ENCODE measurements around the gene KIAA1671. TPM values are rescaled to one million over a fixed set of nuclear protein-coding genes. Genes with fewer than 3 reads are reported as not detected.

KIAA1671 gene
- total RNA-seq, 2 donors from 2014 or later = 26.2 to 27.4 TPM

DNA sequence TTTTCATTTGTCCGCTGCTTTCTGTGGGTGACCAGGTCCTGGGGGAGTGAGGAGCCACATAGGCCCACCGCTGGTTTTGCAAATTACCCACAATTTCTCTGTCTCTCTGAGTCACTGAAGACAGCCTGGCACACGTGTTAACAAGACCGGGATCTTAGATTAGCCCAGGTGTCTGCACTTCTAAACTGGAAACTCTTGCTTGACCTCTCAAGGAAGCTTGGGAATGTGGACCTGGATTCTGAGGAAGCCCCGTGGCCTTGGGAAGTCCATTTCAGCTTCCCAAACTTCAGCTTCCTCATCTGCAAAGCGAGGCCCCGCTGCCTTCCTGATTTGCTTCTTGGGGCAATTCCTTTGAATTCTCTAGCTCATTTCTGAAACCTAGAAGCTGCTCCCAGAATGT lies 119.9 kb downstream of the KIAA1671 start:
- intact Hi-C loops (cut with DNase I) = loop anchor here in 1 of 2 donors (1.0 kb wide), 1 partner anchor 44 kb away; no protein-coding TSS in a partner anchor
- no peak for DNase-seq (ENCODE audit: low spot score)

DNA sequence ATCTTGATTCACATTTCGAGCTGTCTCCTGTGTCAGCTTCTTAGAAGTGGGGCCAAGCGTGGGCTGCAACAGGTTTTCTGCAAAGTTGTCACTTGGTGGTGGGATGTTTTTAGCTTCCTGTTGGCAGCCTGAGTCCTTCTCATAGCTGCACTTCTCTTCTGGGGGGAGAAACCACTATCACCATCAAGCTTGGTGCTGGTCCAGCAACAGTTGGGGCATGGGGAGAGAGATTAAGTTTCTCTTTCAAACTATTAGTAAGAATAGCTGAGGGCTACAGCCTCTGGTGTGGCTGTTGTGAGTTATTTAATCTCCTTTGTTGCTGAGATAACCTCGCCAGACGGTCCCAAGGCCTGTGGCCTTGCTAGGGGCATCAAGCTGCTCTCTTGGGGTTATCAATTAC lies 123.8 kb downstream of the KIAA1671 start:
- no peak for DNase-seq (ENCODE audit: low spot score)
- intact Hi-C loops (cut with DNase I) = no loop called here

DNA sequence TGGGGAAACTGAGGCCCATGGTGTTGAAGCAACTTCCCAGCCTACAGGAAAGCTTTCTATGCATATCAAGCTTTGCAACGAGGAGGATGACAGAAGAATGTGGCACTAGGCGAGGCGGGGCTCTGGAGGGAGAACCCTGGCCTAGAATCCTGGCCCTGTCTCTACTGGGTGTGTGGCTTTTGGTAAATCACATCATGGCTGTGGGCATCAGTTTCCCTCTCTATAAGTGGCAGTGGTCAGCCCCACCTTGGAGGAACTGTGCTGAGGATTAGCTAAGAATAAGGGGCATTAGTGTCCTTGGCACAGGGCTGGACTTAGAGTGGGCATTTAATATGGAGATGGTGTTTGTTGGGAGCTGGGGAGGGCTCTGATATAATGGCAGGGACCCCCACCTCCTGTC lies 124.5 kb downstream of the KIAA1671 start:
- no peak for DNase-seq (ENCODE audit: low spot score)
- intact Hi-C loops (cut with DNase I) = no loop called here

DNA sequence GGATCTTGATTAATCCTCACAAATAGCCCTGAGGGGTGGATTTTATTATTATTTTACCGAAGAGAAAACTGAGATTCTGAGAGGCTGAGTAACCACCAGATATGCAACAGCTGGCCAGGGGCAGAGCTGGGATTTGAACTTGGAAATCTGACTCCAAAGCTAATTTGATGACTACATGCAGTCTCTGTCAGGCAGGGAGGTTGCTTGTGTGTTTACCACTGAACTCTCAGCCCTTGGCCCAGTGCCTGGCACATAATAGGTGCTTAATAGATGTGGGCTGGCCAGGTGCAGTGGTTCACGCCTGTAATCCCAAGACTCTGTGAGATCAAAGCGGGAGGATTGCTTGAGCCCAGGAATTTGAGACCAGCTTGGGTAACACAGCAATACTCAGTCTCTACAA lies 125.4 kb downstream of the KIAA1671 start:
- DNase-seq (ENCODE audit: low spot score) = no peak
- intact Hi-C loops (cut with DNase I) = no loop called here

DNA sequence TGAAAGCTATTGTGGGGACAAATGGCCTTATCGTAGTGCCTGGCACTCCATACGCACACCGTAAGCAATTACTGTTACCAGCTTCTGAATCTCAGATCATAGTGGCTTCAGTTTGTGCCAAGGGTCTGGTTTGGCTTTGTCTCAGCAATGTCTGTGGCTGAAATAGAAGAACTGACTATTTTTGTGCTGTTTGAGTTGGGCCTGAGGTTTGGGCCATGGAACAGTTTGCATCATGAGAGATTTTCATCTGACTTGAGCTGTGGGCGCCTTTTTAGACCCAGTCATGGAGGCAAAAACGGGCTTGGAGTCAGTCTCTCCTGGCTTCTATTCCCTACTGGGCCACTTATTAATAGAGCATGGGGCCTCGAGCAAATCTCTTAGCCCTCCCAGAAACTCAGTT lies 126.1 kb downstream of the KIAA1671 start:
- intact Hi-C loops (cut with DNase I) = no loop called here
- DNase-seq (ENCODE audit: low spot score) = no peak

DNA sequence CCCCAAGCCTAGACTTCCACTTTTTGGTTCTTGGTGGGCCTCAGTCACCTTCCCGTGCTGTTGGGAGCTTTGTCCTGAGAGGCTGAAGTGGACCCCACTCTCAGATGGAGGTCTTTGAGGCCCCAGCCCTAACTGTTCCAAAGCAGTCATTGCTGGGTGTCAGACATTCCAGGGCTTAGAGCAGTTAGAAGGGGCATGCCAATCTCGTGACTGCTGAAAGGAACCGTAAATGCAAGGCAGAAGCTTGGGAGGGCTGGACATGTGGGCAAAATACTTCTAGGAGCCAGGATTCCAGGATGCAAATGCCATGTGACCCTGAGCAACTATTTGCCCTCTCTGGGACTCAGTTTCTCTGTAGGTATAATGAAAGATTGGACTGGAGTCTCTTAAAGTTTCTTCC lies 128.3 kb downstream of the KIAA1671 start:
- no peak for DNase-seq (ENCODE audit: low spot score)
- intact Hi-C loops (cut with DNase I) = no loop called here

DNA sequence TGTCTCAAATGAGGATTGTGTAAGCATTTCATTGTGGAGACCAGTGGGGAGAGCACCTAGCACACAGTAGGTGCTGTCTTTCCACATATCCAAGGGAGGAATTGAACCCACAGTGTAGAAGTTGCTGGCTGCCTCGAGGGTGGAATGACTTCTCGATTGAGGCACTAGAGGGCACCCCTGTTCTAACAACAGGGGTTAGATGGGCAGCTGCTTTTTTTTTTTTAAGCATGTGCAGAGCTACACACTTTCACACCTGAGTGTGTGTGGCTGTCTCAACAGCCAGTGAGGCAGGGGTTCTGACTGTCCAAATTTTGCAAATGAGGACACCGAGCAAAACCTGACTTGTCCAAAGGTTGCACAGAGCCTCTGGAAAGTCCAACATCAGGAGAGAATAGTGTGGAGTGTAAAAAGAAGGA lies 128.9 kb downstream of the KIAA1671 start:
- DNase-seq (ENCODE audit: low spot score) = no peak
- intact Hi-C loops (cut with DNase I) = no loop called here

DNA sequence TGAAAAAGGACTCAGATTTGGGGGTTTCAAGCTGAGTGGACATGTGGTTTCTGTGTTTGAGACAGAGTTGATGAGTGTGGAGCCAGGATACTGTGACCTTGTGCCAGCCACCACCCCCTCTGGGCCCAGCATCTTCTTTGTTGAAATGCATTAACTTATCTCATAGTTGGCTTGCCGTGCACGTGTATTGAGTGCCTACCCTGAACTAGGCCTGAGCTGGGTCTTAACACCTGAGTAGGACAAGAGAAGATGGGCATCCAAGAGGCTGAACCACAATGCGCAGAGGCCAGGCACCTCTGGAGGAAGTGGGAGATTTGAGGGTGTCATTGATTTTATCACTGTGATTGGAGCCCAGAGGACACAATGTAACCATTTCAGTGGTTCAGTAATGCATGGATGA lies 129.6 kb downstream of the KIAA1671 start:
- intact Hi-C loops (cut with DNase I) = no loop called here
- DNase-seq (ENCODE audit: low spot score) = no peak

DNA sequence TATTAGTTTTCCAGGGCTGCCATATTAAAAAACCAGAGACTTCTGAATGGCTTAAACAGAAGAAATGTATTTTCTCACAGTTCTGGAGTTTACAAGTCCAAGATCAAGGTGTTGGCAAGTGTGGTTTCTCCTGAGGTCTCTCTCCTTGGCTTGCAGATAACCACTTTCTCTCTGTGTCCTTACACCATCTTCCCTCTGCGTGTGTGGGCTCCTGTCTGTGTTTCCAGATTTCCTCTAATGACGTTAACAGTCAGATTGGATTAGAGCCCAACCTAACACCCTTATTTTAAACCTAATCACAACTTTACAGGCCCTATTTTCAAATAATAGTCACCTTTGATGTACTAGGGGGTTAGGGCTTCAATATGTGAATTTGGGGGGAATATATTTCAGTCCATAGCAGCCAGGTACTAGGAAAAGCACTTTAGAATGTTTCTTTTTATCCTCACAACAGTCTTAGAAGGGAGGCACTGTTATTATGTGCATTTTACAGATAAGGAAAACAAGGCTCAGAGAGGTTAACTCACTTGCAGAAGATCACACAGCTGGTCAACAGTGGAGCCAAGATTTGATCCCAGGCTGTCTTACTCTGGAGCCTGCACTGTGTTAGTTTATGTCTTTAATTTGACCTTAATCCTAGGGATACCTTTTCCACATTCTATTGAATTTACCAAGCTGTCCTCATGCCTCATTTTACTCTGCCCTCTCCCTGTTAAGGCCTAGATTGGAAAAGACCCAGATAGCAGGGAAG lies 130.7 kb downstream of the KIAA1671 start:
- intact Hi-C loops (cut with DNase I) = no loop called here
- no peak for DNase-seq (ENCODE audit: low spot score)

DNA sequence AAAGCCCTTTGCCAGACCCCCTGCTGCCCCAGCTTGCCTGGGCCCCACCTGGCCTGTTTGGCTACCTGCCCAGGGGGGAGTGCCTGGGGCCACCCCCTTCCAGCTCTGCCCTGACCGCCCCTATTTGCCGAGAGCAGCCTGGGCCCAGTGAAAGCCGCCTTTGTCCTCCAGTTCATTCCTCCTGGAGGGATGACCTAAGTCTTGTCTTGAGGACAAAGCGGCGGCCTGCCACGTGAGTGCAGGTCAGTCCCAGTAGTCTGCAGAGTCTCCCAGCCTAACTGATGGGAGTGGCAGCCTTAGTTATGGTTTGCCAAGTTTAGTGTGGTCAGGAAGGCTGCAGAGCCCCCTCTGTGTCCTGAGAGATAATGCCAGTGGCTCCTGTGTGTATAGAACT lies 131.3 kb downstream of the KIAA1671 start:
- no peak for DNase-seq (ENCODE audit: low spot score)
- intact Hi-C loops (cut with DNase I) = no loop called here

DNA sequence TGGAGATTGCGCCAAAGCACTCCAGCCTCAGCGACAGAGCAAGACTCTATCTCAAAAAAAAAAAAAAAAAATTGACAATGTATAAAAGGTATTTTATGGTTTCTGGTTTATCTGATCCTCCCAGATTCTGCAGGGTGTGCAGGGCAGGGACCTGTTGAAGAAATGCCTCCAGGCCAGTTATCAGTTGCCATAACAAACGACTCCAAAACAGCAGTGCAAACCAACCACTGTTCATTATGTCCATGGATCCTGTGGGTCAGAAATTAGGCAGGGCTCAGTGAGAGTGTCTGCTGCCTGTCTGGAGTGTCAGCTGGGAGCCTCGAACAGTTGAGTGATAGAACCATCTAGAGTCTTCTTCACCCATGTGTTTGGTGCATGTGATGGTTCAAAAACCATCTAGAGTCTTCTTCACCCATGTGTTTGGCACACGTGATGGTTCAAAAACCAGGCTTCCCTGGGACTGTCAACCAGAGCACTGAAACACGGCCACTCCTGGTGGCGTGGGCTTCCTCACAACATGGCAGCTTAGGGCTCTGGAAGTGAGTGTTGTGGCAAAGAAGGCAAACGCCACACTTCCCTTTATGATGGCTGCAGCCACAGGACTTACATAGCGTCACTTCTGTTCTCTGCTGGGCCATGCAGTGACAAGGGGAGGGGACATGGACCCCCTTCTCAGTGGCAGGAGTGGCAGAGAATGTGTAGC lies 132.0 kb downstream of the KIAA1671 start:
- no peak for DNase-seq (ENCODE audit: low spot score)
- intact Hi-C loops (cut with DNase I) = no loop called here

DNA sequence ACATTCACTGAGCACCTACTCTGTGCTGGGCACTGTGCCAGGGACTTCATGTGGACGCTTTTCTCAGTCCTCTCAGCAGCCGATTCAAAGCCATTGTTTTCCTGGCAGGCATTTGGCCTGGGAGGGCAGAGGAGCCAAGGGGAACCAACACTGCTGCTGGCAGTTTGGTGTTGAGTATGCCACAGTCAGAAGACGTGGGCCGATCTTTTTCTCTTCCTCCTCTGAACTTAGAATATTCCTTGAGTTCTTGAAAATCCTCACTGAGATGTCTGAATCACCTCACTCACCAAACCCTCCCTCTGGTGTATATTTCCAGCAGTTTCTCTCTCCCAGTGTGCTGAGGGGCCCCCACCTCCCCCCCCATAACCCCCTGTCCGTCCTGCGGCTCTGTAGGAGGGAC lies 132.6 kb downstream of the KIAA1671 start:
- intact Hi-C loops (cut with DNase I) = no loop called here
- no peak for DNase-seq (ENCODE audit: low spot score)

DNA sequence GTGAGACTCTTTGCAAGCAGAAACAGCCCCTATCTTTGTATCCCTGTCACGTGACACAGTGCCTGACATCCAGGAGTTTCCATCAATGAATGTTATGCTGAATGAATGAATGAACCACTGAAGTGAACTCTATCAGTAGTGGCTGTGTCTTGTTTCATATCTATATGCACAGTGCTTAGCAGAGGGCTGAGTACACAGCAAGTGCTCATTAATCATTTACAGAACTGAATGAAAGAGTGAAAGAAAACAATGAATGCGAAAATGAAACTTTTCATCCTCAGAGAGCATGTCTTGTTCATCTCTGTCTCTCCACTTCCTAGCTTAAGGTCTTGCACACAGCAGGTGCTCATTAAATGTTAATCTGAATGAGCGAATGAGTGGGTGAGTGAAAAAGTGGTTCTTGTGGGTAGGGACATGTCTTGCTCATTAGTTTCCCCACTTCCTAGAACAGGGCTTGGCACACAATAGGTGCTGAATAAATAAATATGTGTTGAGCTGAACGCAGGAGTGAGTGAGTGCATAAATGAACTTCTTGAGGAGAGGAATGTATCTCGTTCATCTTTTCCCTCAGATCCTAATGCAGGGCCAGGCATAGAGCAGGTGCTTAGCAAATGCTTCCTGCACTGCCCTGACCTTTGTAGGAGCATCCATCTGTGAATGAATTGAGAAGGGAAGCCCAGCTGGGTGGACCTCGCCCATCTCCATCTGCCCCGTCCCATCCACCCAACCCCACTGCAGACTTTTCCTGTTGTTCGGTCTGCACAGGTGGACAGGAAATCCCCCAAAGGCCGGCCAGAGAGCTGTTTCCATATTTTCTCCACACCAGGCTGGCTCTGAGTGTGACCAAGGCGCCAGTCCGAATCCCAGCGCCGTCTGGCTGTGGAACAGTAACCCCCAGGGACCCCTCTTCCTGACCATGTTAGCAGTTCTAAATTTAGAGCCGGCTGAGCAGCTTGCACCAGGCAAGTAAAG lies 133.7 kb downstream of the KIAA1671 start:
- DNase-seq (ENCODE audit: low spot score) = peak; percentile 88
- intact Hi-C loops (cut with DNase I) = no loop called here

DNA sequence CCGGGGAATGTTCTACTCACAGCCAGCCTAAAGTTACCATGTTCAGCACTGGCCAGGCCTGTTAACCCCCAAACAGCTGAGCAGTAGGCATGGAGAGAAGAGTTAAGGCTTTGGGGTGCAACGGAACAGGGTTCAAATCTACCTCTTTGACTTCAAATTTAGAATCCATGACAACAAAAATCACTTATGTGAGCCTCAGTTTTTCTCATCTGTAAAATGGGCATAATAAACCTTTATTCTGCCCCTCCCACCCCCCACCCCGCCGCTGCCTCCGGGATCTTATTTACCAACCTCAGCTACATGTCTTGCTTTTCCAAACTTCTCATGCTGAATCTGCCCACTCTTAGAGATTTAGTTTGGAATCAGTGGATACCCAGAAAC lies 134.4 kb downstream of the KIAA1671 start:
- intact Hi-C loops (cut with DNase I) = no loop called here
- DNase-seq (ENCODE audit: low spot score) = no peak

DNA sequence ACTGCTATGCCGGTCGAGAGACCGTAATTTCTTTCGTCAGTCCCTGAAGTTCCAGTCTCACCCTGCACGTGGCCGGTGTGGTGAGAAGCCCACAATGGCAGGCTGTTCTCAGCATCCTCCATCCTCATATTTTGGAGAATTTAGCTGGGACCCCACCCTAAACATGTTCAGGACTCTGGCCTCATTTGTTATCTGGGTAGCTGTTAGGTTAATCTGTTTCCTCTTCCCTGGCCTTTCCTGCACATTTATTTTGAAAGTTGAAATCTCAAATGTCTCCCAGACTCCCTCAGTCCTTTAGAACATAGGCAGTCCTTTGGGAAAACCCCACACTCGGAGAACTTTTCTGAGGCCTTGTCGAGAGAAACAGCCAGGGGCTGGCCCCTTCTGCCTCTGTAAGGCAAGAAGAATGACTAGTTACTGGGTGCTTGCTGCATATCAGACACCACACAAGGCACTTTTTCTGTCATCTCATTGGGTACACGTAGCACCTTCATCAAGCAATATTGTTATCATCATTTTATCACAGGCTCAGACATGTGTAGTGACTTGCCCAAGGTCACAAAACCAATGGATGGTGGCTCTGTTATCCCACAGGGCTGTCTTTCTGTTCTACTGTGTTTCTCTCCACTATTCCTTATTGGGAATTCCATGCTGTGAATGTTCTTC lies 137.8 kb downstream of the KIAA1671 start:
- intact Hi-C loops (cut with DNase I) = no loop called here
- DNase-seq (ENCODE audit: low spot score) = no peak

DNA sequence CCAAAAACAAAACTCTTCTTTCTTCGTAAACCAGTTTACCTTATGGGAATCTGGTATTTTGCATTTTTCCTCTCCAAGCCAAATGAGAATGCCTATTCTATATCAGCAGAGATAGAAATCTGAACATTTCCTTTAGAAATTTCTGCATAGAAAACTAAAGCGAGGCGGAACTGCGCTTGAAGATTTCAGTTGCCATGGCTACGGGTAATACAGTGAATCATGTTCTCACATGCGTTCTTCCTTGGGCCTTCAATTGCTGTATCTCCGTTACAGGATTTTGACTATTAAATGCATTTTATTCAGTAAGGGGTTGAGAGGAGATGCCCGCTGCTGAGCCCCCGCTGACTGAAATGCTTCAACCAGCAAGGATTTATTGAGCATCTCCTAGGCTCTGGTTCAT lies 138.9 kb downstream of the KIAA1671 start:
- no peak for DNase-seq (ENCODE audit: low spot score)
- intact Hi-C loops (cut with DNase I) = no loop called here

DNA sequence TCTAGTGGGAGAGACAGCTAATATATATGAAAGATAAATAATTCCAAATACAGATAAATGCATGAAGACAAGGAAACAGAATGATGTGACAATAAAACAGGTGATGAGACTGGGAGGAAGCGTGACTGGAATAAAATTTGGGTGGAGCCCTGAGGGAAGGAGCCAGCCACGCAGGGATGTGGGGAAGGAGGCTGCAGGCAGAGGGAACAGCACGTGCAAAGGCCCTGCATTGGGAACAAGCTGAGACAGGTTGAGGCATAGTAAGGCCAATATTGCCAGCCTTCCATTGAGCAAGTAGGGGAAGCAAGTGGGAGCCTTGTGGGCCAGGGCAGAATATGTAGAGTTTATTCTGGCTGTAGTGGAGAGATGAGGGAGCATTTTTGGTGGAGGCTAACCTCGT lies 139.6 kb downstream of the KIAA1671 start:
- no peak for DNase-seq (ENCODE audit: low spot score)
- intact Hi-C loops (cut with DNase I) = no loop called here

DNA sequence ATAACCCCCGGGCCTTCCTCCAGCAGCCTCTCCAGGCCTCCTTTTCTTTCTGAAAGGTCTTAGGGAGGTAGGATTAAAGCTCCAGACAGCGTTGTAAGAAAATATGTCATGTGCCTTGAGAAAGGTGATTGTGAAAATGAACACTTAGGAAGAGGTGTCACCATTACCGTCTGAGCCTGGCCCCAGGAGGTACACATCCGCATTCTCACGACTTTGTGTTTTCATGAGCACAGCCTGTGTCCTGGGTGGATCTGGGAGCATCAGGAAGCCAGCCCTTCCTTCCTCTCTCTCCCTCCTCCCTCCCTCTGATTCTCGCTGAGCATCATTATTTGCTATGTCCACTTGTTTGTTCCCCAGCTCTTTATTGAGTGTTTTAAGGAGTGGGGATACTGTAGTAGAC lies 142.1 kb downstream of the KIAA1671 start:
- no peak for DNase-seq (ENCODE audit: low spot score)
- intact Hi-C loops (cut with DNase I) = no loop called here

DNA sequence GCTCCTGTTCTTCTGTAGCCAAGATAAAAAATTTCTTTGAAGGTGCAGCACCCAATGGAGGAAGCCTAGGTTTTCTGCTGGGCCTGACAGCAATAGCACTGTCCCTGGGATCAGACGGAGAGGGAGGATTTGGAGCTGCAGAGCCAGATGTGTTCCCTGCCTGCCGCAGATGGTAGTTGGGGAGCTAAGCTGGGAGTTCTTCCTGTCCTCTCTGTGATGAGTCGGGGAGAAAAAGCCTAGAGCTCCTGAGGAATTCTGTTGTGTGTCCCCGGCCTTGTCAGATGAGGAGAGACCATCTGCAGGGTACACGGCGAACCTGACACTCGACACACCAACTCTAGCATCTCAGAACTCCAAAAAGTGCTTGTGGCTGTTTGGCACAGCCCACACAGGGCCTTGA lies 143.4 kb downstream of the KIAA1671 start:
- DNase-seq (ENCODE audit: low spot score) = no peak
- intact Hi-C loops (cut with DNase I) = no loop called here
